ENCODE measurements around the gene LAMTOR3.

LAMTOR3 gene

GRCh38 chr4:99894161-99894997, at the start of gene LAMTOR3:
Gene LAMTOR3, minus strand, starts transcription at chr4:99894427. Its CDS starts 464 bp downstream, at chr4:99893963.
- Mint-ChIP-seq H3K9me3 (no peaks in the 10 kb centered on the region), H3K4me3 (peak within 1 kb of the TSS; percentile 92), H3K27ac (peak within 1 kb of the TSS; percentile 97), H3K4me1 (peaks cover 40% of the 10 kb centered on the region), H3K36me3 (peaks cover 10% of the 10 kb centered on the region), H3K27me3 (no peaks in the 10 kb centered on the region)
- peak; percentile 100 for ATAC-seq

DNA sequence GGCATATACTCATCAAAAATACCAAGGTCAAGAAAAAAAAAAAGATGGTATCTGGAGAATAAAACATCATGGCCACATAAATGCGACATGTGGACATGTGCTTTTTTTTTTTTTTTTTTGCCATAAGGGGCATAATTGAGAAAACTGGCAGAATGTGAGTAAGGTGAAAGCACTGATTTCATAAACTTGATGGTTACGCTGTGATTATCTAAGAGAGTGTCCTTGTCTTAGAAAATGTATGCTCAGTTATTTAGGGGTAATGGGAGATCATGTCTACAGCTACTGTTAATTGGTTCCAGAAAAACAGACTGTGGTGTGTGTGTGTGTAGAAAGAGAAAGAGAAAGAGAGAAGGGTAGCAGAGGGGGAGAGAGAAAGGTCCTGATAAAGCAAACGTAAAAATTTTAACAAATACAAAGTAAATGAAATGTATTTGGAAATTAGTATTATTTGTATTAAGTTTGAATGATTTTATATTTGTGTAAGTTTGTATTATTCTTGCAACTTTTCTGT, 44.1 kb upstream of the LAMTOR3 start:
- Mint-ChIP-seq H3K27ac (no peak overlapping the region), H3K27me3 (no peaks in the 10 kb centered on the region), H3K9me3 (peaks cover 3% of the 10 kb centered on the region), H3K4me1 (peaks cover 20% of the 10 kb centered on the region), H3K4me3 (no peak overlapping the region), H3K36me3 (peaks cover 42% of the 10 kb centered on the region)
- ATAC-seq, result no peak

- peaks cover 55% of the 10 kb centered on the region for H3K36me3 Mint-ChIP-seq
Measured at GRCh38 chr4:99934891-99935290, 40.7 kb upstream of the LAMTOR3 start.

DNA sequence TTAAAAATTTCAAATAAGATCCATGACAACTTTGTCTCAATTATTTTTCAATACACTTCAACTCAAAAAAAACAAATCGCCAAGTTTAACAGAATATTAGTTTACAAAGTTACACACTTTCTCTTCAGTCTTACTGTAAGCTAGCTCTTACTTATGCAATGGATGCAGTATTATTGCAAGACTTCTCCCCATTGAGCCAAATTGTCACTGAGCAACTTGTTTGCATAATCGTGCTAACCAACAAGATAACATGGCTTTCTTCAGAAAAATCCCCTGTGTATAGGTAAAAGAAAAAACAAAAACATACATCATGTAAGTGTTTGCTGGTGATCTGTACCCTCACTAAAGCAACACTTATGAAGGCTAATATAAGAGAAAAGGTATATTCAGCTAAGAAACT, 33.3 kb upstream of the LAMTOR3 start:
- H3K9me3 Mint-ChIP-seq, result no peaks in the 10 kb centered on the region
- peaks cover 22% of the 10 kb centered on the region for H3K4me1 Mint-ChIP-seq
- H3K27ac Mint-ChIP-seq, result no peak overlapping the region
- ATAC-seq, result no peak
- peaks cover 35% of the 10 kb centered on the region for H3K36me3 Mint-ChIP-seq
- H3K4me3 Mint-ChIP-seq, result no peak overlapping the region
- H3K27me3 Mint-ChIP-seq, result no peaks in the 10 kb centered on the region

More at GRCh38 chr4:99934891-99935290, 40.7 kb upstream of the LAMTOR3 start:
- H3K27me3 Mint-ChIP-seq, result no peaks in the 10 kb centered on the region
- peaks cover 26% of the 10 kb centered on the region for H3K4me1 Mint-ChIP-seq
- H3K9me3 Mint-ChIP-seq, result peaks cover 3% of the 10 kb centered on the region
- no peak overlapping the region for H3K27ac Mint-ChIP-seq
- no peak for ATAC-seq
- H3K4me3 Mint-ChIP-seq, result no peak overlapping the region

DNA sequence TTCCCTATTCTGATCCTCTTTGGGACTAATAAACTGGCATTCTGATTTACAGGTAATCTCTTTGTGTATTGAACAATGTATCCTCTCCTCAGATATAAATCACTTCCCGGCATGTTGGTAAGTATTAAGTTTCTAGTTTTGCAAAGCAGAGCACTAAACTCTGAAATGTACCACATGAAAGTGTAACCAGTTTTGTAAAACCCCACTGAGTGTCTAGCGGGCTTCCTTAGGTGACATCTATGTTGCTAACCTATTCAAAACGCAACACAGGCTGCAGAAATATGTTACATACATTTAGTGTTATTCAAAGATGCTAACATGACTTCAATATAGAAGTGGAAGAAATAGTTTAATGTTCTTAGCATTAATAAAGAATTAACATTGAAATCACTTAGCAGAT, 26.9 kb upstream of the LAMTOR3 start:
- Mint-ChIP-seq H3K4me1 (no peaks in the 10 kb centered on the region), H3K36me3 (peaks cover 48% of the 10 kb centered on the region), H3K4me3 (no peak overlapping the region), H3K27me3 (no peaks in the 10 kb centered on the region), H3K27ac (no peak overlapping the region), H3K9me3 (peaks cover 3% of the 10 kb centered on the region)
- ATAC-seq, result no peak

- Mint-ChIP-seq H3K9me3 (peaks cover 3% of the 10 kb centered on the region), H3K4me1 (no peaks in the 10 kb centered on the region), H3K36me3 (peaks cover 62% of the 10 kb centered on the region), H3K27ac (no peak overlapping the region), H3K4me3 (no peak overlapping the region), H3K27me3 (no peaks in the 10 kb centered on the region)
- ATAC-seq, result no peak
Measured at GRCh38 chr4:99918656-99919055, 24.4 kb upstream of the LAMTOR3 start.

- H3K4me1 Mint-ChIP-seq, result no peaks in the 10 kb centered on the region
- H3K27me3 Mint-ChIP-seq, result no peaks in the 10 kb centered on the region
- no peak overlapping the region for H3K4me3 Mint-ChIP-seq
- H3K27ac Mint-ChIP-seq, result no peak overlapping the region
- H3K9me3 Mint-ChIP-seq, result peaks cover 3% of the 10 kb centered on the region
- H3K36me3 Mint-ChIP-seq, result peaks cover 67% of the 10 kb centered on the region
- ATAC-seq, result no peak
Measured at GRCh38 chr4:99917575-99917974, 23.3 kb upstream of the LAMTOR3 start.

DNA sequence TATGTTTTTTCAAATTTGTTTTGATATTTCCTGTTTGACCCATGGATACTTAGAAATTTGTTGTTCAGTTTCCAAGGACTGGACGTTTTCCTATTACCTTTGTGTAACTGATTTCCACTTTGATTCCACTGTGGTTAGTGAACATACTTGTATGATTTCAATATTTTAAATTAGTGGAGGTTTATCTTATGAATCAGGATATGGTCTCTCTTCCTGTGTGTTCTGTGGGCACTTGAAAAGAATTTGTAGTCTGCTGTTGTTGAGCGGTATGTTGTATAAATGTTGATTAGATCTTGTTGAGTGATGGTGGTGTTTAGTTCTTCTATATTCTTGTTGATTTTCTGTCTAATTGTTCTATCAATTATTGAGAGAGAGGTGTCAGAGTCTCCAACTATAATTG, 21.2 kb upstream of the LAMTOR3 start:
- H3K4me3 Mint-ChIP-seq, result no peak overlapping the region
- peaks cover 3% of the 10 kb centered on the region for H3K9me3 Mint-ChIP-seq
- H3K27ac Mint-ChIP-seq, result no peak overlapping the region
- ATAC-seq, result no peak
- H3K4me1 Mint-ChIP-seq, result no peaks in the 10 kb centered on the region
- H3K27me3 Mint-ChIP-seq, result no peaks in the 10 kb centered on the region
- H3K36me3 Mint-ChIP-seq, result peaks cover 61% of the 10 kb centered on the region

GRCh38 chr4:99894998-99895397, 771 bp upstream of the LAMTOR3 start:
- Mint-ChIP-seq H3K4me1 (peaks cover 37% of the 10 kb centered on the region), H3K4me3 (peak overlapping the region; percentile 92), H3K27me3 (no peaks in the 10 kb centered on the region), H3K36me3 (peaks cover 10% of the 10 kb centered on the region), H3K9me3 (no peaks in the 10 kb centered on the region), H3K27ac (peak overlapping the region; percentile 97)
- ATAC-seq, result no peak

GRCh38 chr4:99893839-99894160, 427 bp downstream of the LAMTOR3 start:
- H3K27ac Mint-ChIP-seq, result peak overlapping the region; percentile 97
- no peaks in the 10 kb centered on the region for H3K27me3 Mint-ChIP-seq
- no peak for ATAC-seq
- H3K4me3 Mint-ChIP-seq, result peak overlapping the region; percentile 92
- peaks cover 43% of the 10 kb centered on the region for H3K4me1 Mint-ChIP-seq
- no peaks in the 10 kb centered on the region for H3K9me3 Mint-ChIP-seq
- H3K36me3 Mint-ChIP-seq, result peaks cover 10% of the 10 kb centered on the region

DNA sequence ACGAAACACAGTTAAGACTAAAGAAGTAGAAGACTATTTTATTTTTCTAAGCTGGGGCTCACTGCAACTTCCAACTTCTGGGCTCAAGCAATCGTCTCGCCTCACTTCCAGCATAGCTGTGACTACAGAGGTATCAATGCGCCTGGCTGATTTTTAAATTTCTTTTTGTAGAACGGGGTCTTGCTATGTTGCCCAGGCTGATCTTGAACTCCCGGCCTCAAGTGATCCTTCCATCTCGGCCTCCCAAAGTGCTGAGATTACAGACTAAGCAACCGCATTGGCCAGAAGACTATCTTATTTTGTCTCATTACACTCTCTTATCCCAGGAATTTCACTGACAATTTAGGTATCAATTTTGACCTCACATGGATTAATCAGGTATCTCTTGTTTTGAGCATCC, 1.2 kb downstream of the LAMTOR3 start:
- Mint-ChIP-seq H3K4me1 (peaks cover 43% of the 10 kb centered on the region), H3K27me3 (no peaks in the 10 kb centered on the region), H3K4me3 (peak overlapping the region; percentile 92), H3K27ac (peak overlapping the region; percentile 97), H3K36me3 (peaks cover 10% of the 10 kb centered on the region), H3K9me3 (no peaks in the 10 kb centered on the region)
- ATAC-seq, result no peak

- Mint-ChIP-seq H3K27me3 (no peaks in the 10 kb centered on the region), H3K36me3 (peaks cover 10% of the 10 kb centered on the region), H3K4me3 (no peak overlapping the region), H3K27ac (no peak overlapping the region), H3K9me3 (no peaks in the 10 kb centered on the region), H3K4me1 (peaks cover 43% of the 10 kb centered on the region)
- no peak for ATAC-seq
Measured at GRCh38 chr4:99891351-99891750, 2.9 kb downstream of the LAMTOR3 start.

GRCh38 chr4:99887837-99888236, 6.4 kb downstream of the LAMTOR3 start:
- no peak for ATAC-seq
- H3K9me3 Mint-ChIP-seq, result no peaks in the 10 kb centered on the region
- no peak overlapping the region for H3K4me3 Mint-ChIP-seq
- H3K4me1 Mint-ChIP-seq, result peaks cover 17% of the 10 kb centered on the region
- no peaks in the 10 kb centered on the region for H3K27me3 Mint-ChIP-seq
- no peak overlapping the region for H3K27ac Mint-ChIP-seq
- peaks cover 10% of the 10 kb centered on the region for H3K36me3 Mint-ChIP-seq

DNA sequence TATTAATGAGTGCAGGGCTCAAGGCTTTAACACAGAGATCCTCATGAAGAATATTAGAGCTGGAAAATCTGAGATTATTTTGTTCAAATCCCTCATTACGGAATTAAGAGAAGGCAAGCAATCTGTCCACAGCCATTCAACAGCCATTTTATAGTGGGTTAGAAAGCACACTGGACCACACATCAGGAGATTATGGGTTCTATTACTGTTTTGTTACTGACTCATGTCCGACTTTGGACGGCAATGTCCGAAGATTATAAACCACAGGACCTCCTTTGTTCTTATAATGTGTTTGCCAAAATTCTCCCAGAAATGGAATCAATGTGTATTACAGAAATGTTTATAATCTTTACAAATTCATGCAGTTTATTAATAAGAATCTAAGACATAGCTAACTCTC, 8.1 kb downstream of the LAMTOR3 start:
- Mint-ChIP-seq H3K27ac (no peak overlapping the region), H3K4me3 (no peak overlapping the region), H3K4me1 (peaks cover 10% of the 10 kb centered on the region), H3K9me3 (no peaks in the 10 kb centered on the region), H3K27me3 (no peaks in the 10 kb centered on the region), H3K36me3 (peaks cover 8% of the 10 kb centered on the region)
- no peak for ATAC-seq

- Mint-ChIP-seq H3K4me3 (no peak overlapping the region), H3K4me1 (peaks cover 6% of the 10 kb centered on the region), H3K36me3 (peaks cover 7% of the 10 kb centered on the region), H3K27me3 (no peaks in the 10 kb centered on the region), H3K9me3 (no peaks in the 10 kb centered on the region), H3K27ac (no peak overlapping the region)
- ATAC-seq, result no peak
Measured at GRCh38 chr4:99885687-99886086, 8.5 kb downstream of the LAMTOR3 start.

DNA sequence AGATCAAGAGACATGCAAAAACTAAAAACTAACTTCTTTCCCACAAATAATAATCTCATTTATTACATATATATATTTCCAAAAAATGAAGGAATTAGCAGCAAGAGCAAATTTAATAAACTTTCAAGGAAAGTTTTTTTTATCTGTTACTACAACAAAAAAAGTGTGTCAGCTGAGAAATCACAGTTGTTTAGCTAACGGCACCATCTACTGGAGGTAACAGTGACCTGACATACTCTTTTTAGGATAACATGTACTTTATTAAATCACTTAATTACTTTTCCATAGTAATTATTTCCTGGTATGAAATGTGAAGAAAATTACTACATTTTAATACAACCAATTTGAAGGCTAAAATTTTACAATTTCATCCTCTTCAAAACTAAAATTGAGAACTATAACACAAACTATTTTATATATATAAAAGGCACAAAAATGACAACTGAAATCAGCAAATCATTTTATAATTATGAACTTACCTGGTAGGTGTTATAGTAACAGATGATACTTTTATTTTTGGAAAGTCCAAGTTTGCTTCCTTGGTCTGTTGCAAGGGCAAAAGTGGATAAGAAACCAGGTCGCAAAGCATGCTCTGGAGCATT, 9.1 kb downstream of the LAMTOR3 start:
- Mint-ChIP-seq H3K27ac (no peak overlapping the region), H3K36me3 (peaks cover 12% of the 10 kb centered on the region), H3K9me3 (no peaks in the 10 kb centered on the region), H3K4me1 (peaks cover 6% of the 10 kb centered on the region), H3K4me3 (no peak overlapping the region), H3K27me3 (no peaks in the 10 kb centered on the region)
- ATAC-seq, result no peak

Measured in stimulated activated memory B cell treated with anti-CD40 and anti-IgM and Interleukin-4, amounts not matched to agents 10 μg/mL and 1 μg/mL and 100 μg/mL, for 72 hours (primary cell).